Measurements from ENCODE around the gene KIRREL1.

KIRREL1 gene

DNA sequence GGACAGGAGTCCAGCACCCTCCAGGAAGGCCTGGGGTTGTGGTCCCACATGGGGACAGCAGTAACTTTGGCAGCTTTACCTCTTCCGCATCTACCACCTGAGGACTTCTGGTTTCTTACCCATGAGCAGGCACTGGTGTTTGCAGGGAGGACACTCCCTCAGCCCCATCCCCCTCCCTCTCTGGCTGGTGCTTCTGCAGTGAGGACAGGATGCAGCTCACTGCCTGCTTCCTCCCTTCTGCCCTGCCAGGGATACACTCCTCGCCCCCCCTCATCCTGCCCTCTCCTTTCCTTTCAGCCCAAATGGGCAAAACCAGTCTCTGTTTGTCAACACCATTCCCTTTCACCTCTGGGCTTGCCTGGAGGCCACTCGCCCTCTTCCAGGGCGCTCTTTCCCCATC is 62.4 kb downstream of the KIRREL1 start:
- peaks cover 8 to 11% of the 10 kb centered on the region in 2 experiments for H3K36me3 ChIP-seq (ENCODE audit: control insufficient read depth in 1 of 2, insufficient read depth in 2 of 2, low read length in 2 of 2)
- no peaks in the 10 kb centered on the region for H3K79me2 ChIP-seq (ENCODE audit: control insufficient read depth, insufficient read depth, low read length, poor library complexity)
- no peak overlapping the region for H3K27ac ChIP-seq (ENCODE audit: low read depth, low read length)
- no peak overlapping the region for H2AK5ac ChIP-seq (ENCODE audit: low read length)
- H3K9ac ChIP-seq (ENCODE audit: low read length), result no peak overlapping the region
- no peak overlapping the region for H4K91ac ChIP-seq (ENCODE audit: low read depth, low read length)
- H3K4me3 ChIP-seq (ENCODE audit: low read depth, low read length), result no peak overlapping the region
- H2AFZ ChIP-seq (ENCODE audit: insufficient read depth, low read length, poor library complexity), result no peak overlapping the region
- H3K9me3 ChIP-seq (ENCODE audit: insufficient read depth, low read depth, low read length), result no peaks in the 10 kb centered on the region
- no peak overlapping the region for H3K4me2 ChIP-seq (ENCODE audit: low read length)
- no CpG with 5 or more reads among the region's 4 CpGs for WGBS (ENCODE audit: extremely low coverage, insufficient coverage, insufficient read length)
- peaks cover 10 to 18% of the 10 kb centered on the region in 2 experiments for H3K4me1 ChIP-seq (ENCODE audit: control insufficient read depth in 1 of 2, insufficient read depth in 2 of 2, low read length in 2 of 2)
- no peak overlapping the region for H3K14ac ChIP-seq (ENCODE audit: low read length)
- no peak overlapping the region for H3K4ac ChIP-seq (ENCODE audit: low read depth, low read length)
- H2BK120ac ChIP-seq (ENCODE audit: insufficient read depth, low read length, poor library complexity), result no peak overlapping the region
- no peak overlapping the region for H2BK12ac ChIP-seq (ENCODE audit: low read length)
- no peak overlapping the region for H3K18ac ChIP-seq (ENCODE audit: low read length)
- H2BK5ac ChIP-seq (ENCODE audit: low read depth, low read length, poor library complexity), result no peak overlapping the region
- no peak for DNase-seq
- H3K27me3 ChIP-seq (ENCODE audit: insufficient read depth, low read length), result no peaks in the 10 kb centered on the region
- no peak overlapping the region for H3K23ac ChIP-seq (ENCODE audit: low read length)
- H4K12ac ChIP-seq (ENCODE audit: low read depth, low read length), result no peak overlapping the region
- no peak overlapping the region for H4K8ac ChIP-seq (ENCODE audit: low read depth, low read length)
- H3K79me1 ChIP-seq (ENCODE audit: low read length), result no peaks in the 10 kb centered on the region

DNA sequence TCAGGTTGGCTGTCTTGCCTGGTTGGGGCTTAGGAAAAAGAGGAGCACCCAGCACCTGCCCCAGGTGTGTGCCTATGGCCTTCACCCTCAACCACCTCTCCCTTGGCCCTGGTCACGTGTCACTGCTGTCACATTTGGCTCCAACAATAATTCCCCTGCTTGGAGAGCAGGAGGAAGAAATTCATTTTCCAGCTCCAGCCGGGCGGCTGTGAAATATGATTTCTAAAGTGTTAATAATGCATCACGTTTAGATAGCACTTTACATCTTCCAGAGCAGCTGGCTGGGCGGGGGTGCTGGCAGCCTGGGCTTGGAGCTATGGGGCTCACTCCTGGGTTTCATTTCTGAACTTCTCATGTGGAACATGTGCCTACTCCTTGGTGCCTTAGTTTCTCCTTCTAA is 63.1 kb downstream of the KIRREL1 start:
- H4K8ac ChIP-seq (ENCODE audit: low read depth, low read length), result no peak overlapping the region
- no peak overlapping the region for H2BK5ac ChIP-seq (ENCODE audit: low read depth, low read length, poor library complexity)
- no peak overlapping the region for H3K23ac ChIP-seq (ENCODE audit: low read length)
- H3K9me3 ChIP-seq (ENCODE audit: insufficient read depth, low read depth, low read length), result no peaks in the 10 kb centered on the region
- H3K4me3 ChIP-seq (ENCODE audit: low read depth, low read length), result no peak overlapping the region
- no peak overlapping the region for H2AK5ac ChIP-seq (ENCODE audit: low read length)
- H3K79me2 ChIP-seq (ENCODE audit: control insufficient read depth, insufficient read depth, low read length, poor library complexity), result no peaks in the 10 kb centered on the region
- no peak overlapping the region for H3K18ac ChIP-seq (ENCODE audit: low read length)
- H3K14ac ChIP-seq (ENCODE audit: low read length), result no peak overlapping the region
- H2AFZ ChIP-seq (ENCODE audit: insufficient read depth, low read length, poor library complexity), result no peak overlapping the region
- no peak overlapping the region for H3K27ac ChIP-seq (ENCODE audit: low read depth, low read length)
- H3K36me3 ChIP-seq (ENCODE audit: control insufficient read depth in 1 of 2, insufficient read depth in 2 of 2, low read length in 2 of 2), result peaks cover 6 to 10% of the 10 kb centered on the region in 2 experiments
- H2BK120ac ChIP-seq (ENCODE audit: insufficient read depth, low read length, poor library complexity), result no peak overlapping the region
- no peaks in the 10 kb centered on the region for H3K79me1 ChIP-seq (ENCODE audit: low read length)
- H3K4ac ChIP-seq (ENCODE audit: low read depth, low read length), result no peak overlapping the region
- peaks cover 10 to 18% of the 10 kb centered on the region in 2 experiments for H3K4me1 ChIP-seq (ENCODE audit: control insufficient read depth in 1 of 2, insufficient read depth in 2 of 2, low read length in 2 of 2)
- no peaks in the 10 kb centered on the region for H3K27me3 ChIP-seq (ENCODE audit: insufficient read depth, low read length)
- no peak overlapping the region for H3K9ac ChIP-seq (ENCODE audit: low read length)
- no peak for DNase-seq
- H4K91ac ChIP-seq (ENCODE audit: low read depth, low read length), result no peak overlapping the region
- H3K4me2 ChIP-seq (ENCODE audit: low read length), result no peak overlapping the region
- no CpG with 5 or more reads among the region's 5 CpGs for WGBS (ENCODE audit: extremely low coverage, insufficient coverage, insufficient read length)
- no peak overlapping the region for H2BK12ac ChIP-seq (ENCODE audit: low read length)
- no peak overlapping the region for H4K12ac ChIP-seq (ENCODE audit: low read depth, low read length)

- H3K4me1 ChIP-seq (ENCODE audit: control insufficient read depth in 1 of 2, insufficient read depth in 2 of 2, low read length in 2 of 2), result peaks cover 10 to 18% of the 10 kb centered on the region in 2 experiments
- no peak overlapping the region for H3K23ac ChIP-seq (ENCODE audit: low read length)
- H3K9ac ChIP-seq (ENCODE audit: low read length), result no peak overlapping the region
- peaks cover 12 to 13% of the 10 kb centered on the region in 2 experiments for H3K36me3 ChIP-seq (ENCODE audit: control insufficient read depth in 1 of 2, insufficient read depth in 2 of 2, low read length in 2 of 2)
- H2AFZ ChIP-seq (ENCODE audit: insufficient read depth, low read length, poor library complexity), result no peak overlapping the region
- H3K27ac ChIP-seq (ENCODE audit: low read depth, low read length), result no peak overlapping the region
- H4K12ac ChIP-seq (ENCODE audit: low read depth, low read length), result no peak overlapping the region
- H3K27me3 ChIP-seq (ENCODE audit: insufficient read depth, low read length), result no peaks in the 10 kb centered on the region
- H2AK5ac ChIP-seq (ENCODE audit: low read length), result no peak overlapping the region
- no peak for DNase-seq
- no peak overlapping the region for H2BK12ac ChIP-seq (ENCODE audit: low read length)
- WGBS (ENCODE audit: extremely low coverage, insufficient coverage, insufficient read length), result no CpG with 5 or more reads among the region's 10 CpGs
- H3K14ac ChIP-seq (ENCODE audit: low read length), result no peak overlapping the region
- H4K8ac ChIP-seq (ENCODE audit: low read depth, low read length), result no peak overlapping the region
- H3K79me2 ChIP-seq (ENCODE audit: control insufficient read depth, insufficient read depth, low read length, poor library complexity), result no peaks in the 10 kb centered on the region
- H2BK120ac ChIP-seq (ENCODE audit: insufficient read depth, low read length, poor library complexity), result no peak overlapping the region
- H3K4ac ChIP-seq (ENCODE audit: low read depth, low read length), result no peak overlapping the region
- peak overlapping the region; percentile 17 for H3K18ac ChIP-seq (ENCODE audit: low read length)
- no peak overlapping the region for H3K4me3 ChIP-seq (ENCODE audit: low read depth, low read length)
- H4K91ac ChIP-seq (ENCODE audit: low read depth, low read length), result no peak overlapping the region
- H3K79me1 ChIP-seq (ENCODE audit: low read length), result no peaks in the 10 kb centered on the region
- H2BK5ac ChIP-seq (ENCODE audit: low read depth, low read length, poor library complexity), result no peak overlapping the region
- no peak overlapping the region for H3K4me2 ChIP-seq (ENCODE audit: low read length)
- H3K9me3 ChIP-seq (ENCODE audit: insufficient read depth, low read depth, low read length), result no peaks in the 10 kb centered on the region
These were observed 65.0 kb downstream of the KIRREL1 start for GRCh38 chr1:158058237-158058985.

GRCh38 chr1:158059984-158060383 is 66.5 kb downstream of the KIRREL1 start:
- Histone ChIP-seq H2BK12ac (ENCODE audit: low read length) (no peak overlapping the region), H3K79me1 (ENCODE audit: low read length) (no peaks in the 10 kb centered on the region), H3K4me2 (ENCODE audit: low read length) (no peak overlapping the region), H2AK5ac (ENCODE audit: low read length) (no peak overlapping the region), H3K9ac (ENCODE audit: low read length) (no peak overlapping the region), H2AFZ (ENCODE audit: insufficient read depth, low read length, poor library complexity) (no peak overlapping the region), H3K4me1 (ENCODE audit: control insufficient read depth in 1 of 2, insufficient read depth in 2 of 2, low read length in 2 of 2) (peaks cover 10 to 18% of the 10 kb centered on the region in 2 experiments), H3K4me3 (ENCODE audit: low read depth, low read length) (no peak overlapping the region), H2BK120ac (ENCODE audit: insufficient read depth, low read length, poor library complexity) (no peak overlapping the region), H3K9me3 (ENCODE audit: insufficient read depth, low read depth, low read length) (no peaks in the 10 kb centered on the region), H3K23ac (ENCODE audit: low read length) (no peak overlapping the region), H3K14ac (ENCODE audit: low read length) (no peak overlapping the region), H3K27me3 (ENCODE audit: insufficient read depth, low read length) (no peaks in the 10 kb centered on the region), H3K36me3 (ENCODE audit: control insufficient read depth in 1 of 2, insufficient read depth in 2 of 2, low read length in 2 of 2) (peaks cover 11 to 13% of the 10 kb centered on the region in 2 experiments), H2BK5ac (ENCODE audit: low read depth, low read length, poor library complexity) (no peak overlapping the region), H4K8ac (ENCODE audit: low read depth, low read length) (no peak overlapping the region), H3K4ac (ENCODE audit: low read depth, low read length) (no peak overlapping the region), H3K18ac (ENCODE audit: low read length) (no peak overlapping the region), H4K91ac (ENCODE audit: low read depth, low read length) (no peak overlapping the region), H3K79me2 (ENCODE audit: control insufficient read depth, insufficient read depth, low read length, poor library complexity) (no peaks in the 10 kb centered on the region), H4K12ac (ENCODE audit: low read depth, low read length) (no peak overlapping the region), H3K27ac (ENCODE audit: low read depth, low read length) (no peak overlapping the region)
- DNase-seq, result no peak
- no CpG with 5 or more reads among the region's 4 CpGs for WGBS (ENCODE audit: extremely low coverage, insufficient coverage, insufficient read length)
